ENCODE results near the gene BEAN1. TPM values are rescaled to one million over a fixed set of nuclear protein-coding genes. Genes with fewer than 3 reads are reported as not detected.
A peak's percentile ranks its signal among the peaks of the same experiment; 100 is the strongest.

BEAN1 gene
- total RNA-seq, 4 donors from 2014 or later: 0.72 to 4.8 (median 2.5) TPM

DNA sequence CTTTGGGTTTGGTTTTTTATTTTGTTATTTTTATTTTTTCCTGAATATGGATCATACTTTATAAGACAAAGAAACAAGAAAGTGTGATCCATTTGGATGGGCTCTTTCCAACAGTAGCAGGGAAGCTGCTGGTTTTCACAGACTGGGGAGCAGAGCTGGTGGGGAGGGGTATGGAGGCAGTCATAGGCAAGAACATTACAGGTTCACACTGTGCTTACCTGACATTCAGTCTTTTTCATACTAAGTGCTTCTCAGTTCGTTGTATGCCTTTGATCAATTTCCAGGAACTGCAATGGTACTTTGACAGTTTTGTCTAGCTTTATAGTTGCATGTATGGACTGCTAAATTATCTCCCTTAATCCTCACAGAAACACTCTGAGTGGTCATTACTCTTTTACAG is 27.7 kb downstream of the BEAN1 start:
- no peak for DNase-seq (ENCODE audit: low spot score in 2 of 2)
- Histone ChIP-seq H3K9me3 (no peaks in the 10 kb centered on the region), H3K4me3 (no peak overlapping the region), H3K27ac (no peak overlapping the region), H3K36me3 (no peaks in the 10 kb centered on the region), H3K27me3 (peaks cover 9% of the 10 kb centered on the region), H3K4me1 (no peaks in the 10 kb centered on the region)
- TF ChIP-seq, protein P1, sequence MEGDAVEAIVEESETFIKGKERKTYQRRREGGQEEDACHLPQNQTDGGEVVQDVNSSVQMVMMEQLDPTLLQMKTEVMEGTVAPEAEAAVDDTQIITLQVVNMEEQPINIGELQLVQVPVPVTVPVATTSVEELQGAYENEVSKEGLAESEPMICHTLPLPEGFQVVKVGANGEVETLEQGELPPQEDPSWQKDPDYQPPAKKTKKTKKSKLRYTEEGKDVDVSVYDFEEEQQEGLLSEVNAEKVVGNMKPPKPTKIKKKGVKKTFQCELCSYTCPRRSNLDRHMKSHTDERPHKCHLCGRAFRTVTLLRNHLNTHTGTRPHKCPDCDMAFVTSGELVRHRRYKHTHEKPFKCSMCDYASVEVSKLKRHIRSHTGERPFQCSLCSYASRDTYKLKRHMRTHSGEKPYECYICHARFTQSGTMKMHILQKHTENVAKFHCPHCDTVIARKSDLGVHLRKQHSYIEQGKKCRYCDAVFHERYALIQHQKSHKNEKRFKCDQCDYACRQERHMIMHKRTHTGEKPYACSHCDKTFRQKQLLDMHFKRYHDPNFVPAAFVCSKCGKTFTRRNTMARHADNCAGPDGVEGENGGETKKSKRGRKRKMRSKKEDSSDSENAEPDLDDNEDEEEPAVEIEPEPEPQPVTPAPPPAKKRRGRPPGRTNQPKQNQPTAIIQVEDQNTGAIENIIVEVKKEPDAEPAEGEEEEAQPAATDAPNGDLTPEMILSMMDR (IDR thresholded peaks at IDR 0.05): no peak
- TF ChIP-seq POLR2A (IDR thresholded peaks at IDR 0.05) (no peak), POLR2AphosphoS5 (IDR thresholded peaks at IDR 0.05) (no peak), EP300 (IDR thresholded peaks at IDR 0.05) (no peak)
- WGBS: 67% methylated on average over 1 of the region's 1 CpG

GRCh38 chr16:66455970-66456369 is 28.9 kb downstream of the BEAN1 start:
- H3K27me3 ChIP-seq: peaks cover 21% of the 10 kb centered on the region
- no peak for DNase-seq (ENCODE audit: low spot score in 2 of 2)
- no peaks in the 10 kb centered on the region for H3K4me1 ChIP-seq
- WGBS: 100% methylated on average over 1 of the region's 1 CpG
- no peak overlapping the region for H3K27ac ChIP-seq
- H3K36me3 ChIP-seq: no peaks in the 10 kb centered on the region
- H3K4me3 ChIP-seq: no peak overlapping the region
- TF ChIP-seq POLR2AphosphoS5 (IDR thresholded peaks at IDR 0.05) (no peak), EP300 (IDR thresholded peaks at IDR 0.05) (no peak), POLR2A (IDR thresholded peaks at IDR 0.05) (no peak)
- TF ChIP-seq, protein P1 (IDR thresholded peaks at IDR 0.05): no peak
- H3K9me3 ChIP-seq: no peaks in the 10 kb centered on the region

GRCh38 chr16:66457888-66458287 is 30.8 kb downstream of the BEAN1 start:
- TF ChIP-seq, protein P1 (IDR thresholded peaks at IDR 0.05): no peak
- no peak for TF ChIP-seq EP300 (IDR thresholded peaks at IDR 0.05)
- TF ChIP-seq POLR2A (IDR thresholded peaks at IDR 0.05): no peak
- TF ChIP-seq POLR2AphosphoS5 (IDR thresholded peaks at IDR 0.05): no peak
- Histone ChIP-seq H3K4me1 (no peaks in the 10 kb centered on the region), H3K36me3 (no peaks in the 10 kb centered on the region), H3K27me3 (peaks cover 22% of the 10 kb centered on the region), H3K4me3 (no peak overlapping the region), H3K27ac (no peak overlapping the region), H3K9me3 (no peaks in the 10 kb centered on the region)
- WGBS: 41% methylated on average over 4 of the region's 4 CpGs
- peak in 1 of 2 donors; percentile 9 for DNase-seq (ENCODE audit: low spot score in 2 of 2)

- H3K36me3 ChIP-seq: no peaks in the 10 kb centered on the region
- no peak overlapping the region for H3K4me3 ChIP-seq
- peak in 1 of 2 donors; percentile 54 for DNase-seq (ENCODE audit: low spot score in 2 of 2)
- no peak overlapping the region for H3K27ac ChIP-seq
- H3K27me3 ChIP-seq: peaks cover 22% of the 10 kb centered on the region
- H3K9me3 ChIP-seq: no peaks in the 10 kb centered on the region
- TF ChIP-seq POLR2A (IDR thresholded peaks at IDR 0.05) (no peak), EP300 (IDR thresholded peaks at IDR 0.05) (no peak), POLR2AphosphoS5 (IDR thresholded peaks at IDR 0.05) (no peak)
- TF ChIP-seq, protein P1 (IDR thresholded peaks at IDR 0.05): no peak
- 85% methylated on average over 4 of the region's 5 CpGs for WGBS
- no peaks in the 10 kb centered on the region for H3K4me1 ChIP-seq
Measured at GRCh38 chr16:66458292-66458691, 31.2 kb downstream of the BEAN1 start.

DNA sequence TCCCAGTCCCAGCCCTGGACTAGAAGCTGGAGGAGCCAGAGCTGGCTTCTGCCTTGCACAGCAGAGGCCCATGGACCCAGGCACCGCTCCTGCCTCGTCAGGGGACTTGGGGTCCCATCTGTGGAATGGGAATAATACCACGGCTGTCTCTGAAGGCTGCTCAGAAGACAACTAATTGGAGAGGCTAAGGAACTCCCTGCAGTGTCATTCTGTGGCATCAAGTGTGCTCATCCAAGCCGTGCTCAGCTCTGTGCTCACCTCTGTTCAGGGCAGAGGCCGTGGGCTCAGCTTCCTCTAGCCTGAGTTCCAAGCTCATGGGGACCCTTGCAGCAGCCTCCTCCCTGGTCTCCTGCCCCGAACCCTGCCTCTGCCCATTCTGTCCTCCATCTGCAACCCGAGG is 31.8 kb downstream of the BEAN1 start:
- peak in 1 of 2 donors; percentile 57 for DNase-seq (ENCODE audit: low spot score in 2 of 2)
- TF ChIP-seq, protein P1 (IDR thresholded peaks at IDR 0.05): no peak
- TF ChIP-seq POLR2A (IDR thresholded peaks at IDR 0.05) (no peak), EP300 (IDR thresholded peaks at IDR 0.05) (no peak)
- no peaks in the 10 kb centered on the region for H3K36me3 ChIP-seq
- 70% methylated on average over 5 of the region's 7 CpGs for WGBS
- H3K4me1 ChIP-seq: no peaks in the 10 kb centered on the region
- peaks cover 22% of the 10 kb centered on the region for H3K27me3 ChIP-seq
- no peak overlapping the region for H3K27ac ChIP-seq
- no peaks in the 10 kb centered on the region for H3K9me3 ChIP-seq
- H3K4me3 ChIP-seq: no peak overlapping the region

Data from suprapubic skin (tissue), 4 donors.